SK-N-SH (cell line): ENCODE results near the gene C16orf96.

Source experiments
- CTCF ChIP-seq: fragments of 200-600 bp; sonication (generic); IDR thresholded peaks from 2 replicates; pipeline ENCODE4 v1.6.1; 2017; ENCODE audit warnings: antibody characterized with exemption, mild to moderate bottlenecking, moderate library complexity
- EP300 ChIP-seq, 2 experiments: IDR thresholded peaks; 2 replicates each; pipeline versions ENCODE4 v1.4.0 to v1.6.1; 2012; ENCODE audit warnings: borderline replicate concordance in 1 of 2, low read depth in 1 of 2, low read length in 1 of 2
- EZH2phosphoT487 ChIP-seq: fragments of 200-600 bp; sonication (generic); IDR thresholded peaks from 2 replicates; pipeline ENCODE4 v1.6.1; 2017; ENCODE audit warnings: low read depth, mixed run types, mild to moderate bottlenecking, antibody characterized with exemption, moderate library complexity, borderline replicate concordance
- FOXM1 ChIP-seq: IDR thresholded peaks from 2 replicates; pipeline ENCODE4 v1.4.0; 2012; ENCODE audit warnings: low read depth, mild to moderate bottlenecking
- GABPA ChIP-seq: IDR thresholded peaks from 2 replicates; pipeline ENCODE4 v1.4.0; 2012; ENCODE audit warnings: low read depth, mild to moderate bottlenecking
- PBX3 ChIP-seq: IDR thresholded peaks from 2 replicates; pipeline ENCODE4; 2012
- POLR2AphosphoS5 ChIP-seq: IDR thresholded peaks from 2 replicates; pipeline ENCODE4 v1.6.1; 2012; ENCODE audit warnings: low read depth, low read length
- RAD21 ChIP-seq: IDR thresholded peaks from 2 replicates; pipeline ENCODE4 v1.6.1; 2012; ENCODE audit warnings: mild to moderate bottlenecking, low read length
- RFX5 ChIP-seq: IDR thresholded peaks from 2 replicates; pipeline ENCODE4 v1.6.1; 2012; ENCODE audit warnings: mild to moderate bottlenecking, improper control_type of control experiment, low read length
- SIN3A ChIP-seq: IDR thresholded peaks from 2 replicates; pipeline ENCODE4 v1.6.1; 2012; ENCODE audit warnings: low read depth, mild to moderate bottlenecking, low read length, moderate library complexity, borderline replicate concordance
- TF ChIP-seq, protein P1 (sequence below): IDR thresholded peaks from 2 replicates; pipeline ENCODE4 v1.4.0; 2012; ENCODE audit warnings: low read depth
- TF ChIP-seq, protein P2 (sequence below): fragments of 150-350 bp; IDR thresholded peaks from 2 replicates; pipeline ENCODE4 v1.6.1; 2016; ENCODE audit warnings: mild to moderate bottlenecking, low read depth, low read length

DNA sequence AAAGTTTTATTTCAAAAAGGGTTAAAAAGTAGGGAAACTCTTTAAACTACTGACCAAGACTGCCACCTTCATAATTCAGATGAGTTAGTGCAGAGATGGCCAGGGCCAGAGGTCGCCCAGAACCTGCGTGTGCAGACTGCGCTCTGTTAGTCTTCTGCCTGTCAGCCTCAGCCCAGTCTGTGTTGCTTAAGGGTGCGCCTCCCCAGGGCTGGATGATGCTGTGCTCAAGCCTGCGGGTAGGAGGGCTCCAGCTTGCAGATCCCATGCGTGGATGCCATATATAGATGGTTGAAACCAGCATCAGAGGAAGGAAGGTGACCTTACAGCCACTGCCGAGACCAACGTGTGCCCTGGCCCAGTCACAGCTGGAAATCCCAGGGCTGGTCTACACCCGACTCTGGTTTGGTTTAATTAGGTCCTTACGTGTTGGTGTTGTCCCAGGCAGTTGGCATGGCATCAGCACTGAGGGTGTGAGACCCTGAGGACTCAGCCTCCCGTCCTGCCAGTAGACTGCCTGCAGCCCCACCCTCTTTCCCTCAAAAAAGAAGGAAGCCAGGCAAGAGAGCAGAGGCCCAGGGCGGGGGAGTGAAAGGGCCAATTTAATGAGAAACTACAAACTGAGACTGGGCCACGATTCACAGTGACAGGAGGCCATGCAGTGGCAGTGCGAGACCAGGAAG is 45.3 kb upstream of the C16orf96 start:
- no peak for TF ChIP-seq POLR2AphosphoS5
- TF ChIP-seq CTCF, result no peak
- no peak for TF ChIP-seq FOXM1
- TF ChIP-seq GABPA, result no peak
- TF ChIP-seq, protein P1, sequence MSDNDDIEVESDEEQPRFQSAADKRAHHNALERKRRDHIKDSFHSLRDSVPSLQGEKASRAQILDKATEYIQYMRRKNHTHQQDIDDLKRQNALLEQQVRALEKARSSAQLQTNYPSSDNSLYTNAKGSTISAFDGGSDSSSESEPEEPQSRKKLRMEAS, result no peak
- no peak for TF ChIP-seq SIN3A
- TF ChIP-seq EP300 (IDR thresholded peaks at IDR 0.05; ENCODE audit: borderline replicate concordance in 1 of 2, low read depth in 1 of 2, low read length in 1 of 2), result no peak
- no peak for TF ChIP-seq EZH2phosphoT487
- TF ChIP-seq, protein P2, sequence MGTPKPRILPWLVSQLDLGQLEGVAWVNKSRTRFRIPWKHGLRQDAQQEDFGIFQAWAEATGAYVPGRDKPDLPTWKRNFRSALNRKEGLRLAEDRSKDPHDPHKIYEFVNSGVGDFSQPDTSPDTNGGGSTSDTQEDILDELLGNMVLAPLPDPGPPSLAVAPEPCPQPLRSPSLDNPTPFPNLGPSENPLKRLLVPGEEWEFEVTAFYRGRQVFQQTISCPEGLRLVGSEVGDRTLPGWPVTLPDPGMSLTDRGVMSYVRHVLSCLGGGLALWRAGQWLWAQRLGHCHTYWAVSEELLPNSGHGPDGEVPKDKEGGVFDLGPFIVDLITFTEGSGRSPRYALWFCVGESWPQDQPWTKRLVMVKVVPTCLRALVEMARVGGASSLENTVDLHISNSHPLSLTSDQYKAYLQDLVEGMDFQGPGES, result no peak
- no peak for TF ChIP-seq RAD21
- no peak for TF ChIP-seq PBX3
- no peak for TF ChIP-seq RFX5
